Tibial artery (tissue), 4 donors: ENCODE data around the gene CLIP1.

Experiments
- DNase-seq, 2 donors: peaks; one replicate each; pipeline ENCODE4 v3.0.0-alpha.2; 2019
- H3K27ac ChIP-seq, 2 donors: fragments of 200-600 bp; sonication (generic) in 1 of 2; 1 replicate in 1 of 2; 2 replicates in 1 of 2; pipeline ENCODE4 v1.5.1; 2018 to 2019; ENCODE audit warnings: mild to moderate bottlenecking in 1 of 2
- H3K27me3 ChIP-seq, 2 donors: fragments of 200-600 bp; sonication (generic) in 1 of 2; one replicate each; pipeline versions ENCODE4 v1.5.1 to v1.6.0; 2016 to 2019
- H3K36me3 ChIP-seq, 3 donors: fragments of 200-600 bp; sonication (generic) in 2 of 3; one replicate each; pipeline ENCODE4 v1.5.1; 2016 to 2019; ENCODE audit warnings: mild to moderate bottlenecking in 2 of 3
- H3K4me1 ChIP-seq, 4 donors: fragments of 200-600 bp; sonication (generic) in 2 of 4; 1 replicate in 3 of 4; 2 replicates in 1 of 4; pipeline ENCODE4 v1.5.1; 2016 to 2019
- H3K4me3 ChIP-seq, 2 donors: fragments of 200-600 bp; sonication (generic) in 1 of 2; 1 replicate in 1 of 2; 2 replicates in 1 of 2; pipeline ENCODE4 v1.5.1; 2018 to 2019; ENCODE audit warnings: mild to moderate bottlenecking in 2 of 2
- H3K9me3 ChIP-seq, 3 donors: fragments of 200-600 bp; sonication (generic) in 1 of 3; one replicate each; pipeline ENCODE4 v1.5.1; 2016 to 2019
- intact Hi-C: fragments of 100-400 bp; cut with DNase I; formaldehyde crosslinking; loops from one replicate; pipeline ENCODE4 v1.15.0; 2023; ENCODE audit warnings: low total_unique reads
- TF ChIP-seq, protein P1 (sequence below), 2 experiments: fragments of 200-600 bp in 1 of 2; fragments of 450-650 bp in 1 of 2; IDR thresholded peaks; one replicate each; pipeline ENCODE4 v1.5.1; 2017 to 2019; ENCODE audit warnings: antibody characterized with exemption in 2 of 2, mild to moderate bottlenecking in 1 of 2, moderate library complexity in 1 of 2

Gene CLIP1

DNA sequence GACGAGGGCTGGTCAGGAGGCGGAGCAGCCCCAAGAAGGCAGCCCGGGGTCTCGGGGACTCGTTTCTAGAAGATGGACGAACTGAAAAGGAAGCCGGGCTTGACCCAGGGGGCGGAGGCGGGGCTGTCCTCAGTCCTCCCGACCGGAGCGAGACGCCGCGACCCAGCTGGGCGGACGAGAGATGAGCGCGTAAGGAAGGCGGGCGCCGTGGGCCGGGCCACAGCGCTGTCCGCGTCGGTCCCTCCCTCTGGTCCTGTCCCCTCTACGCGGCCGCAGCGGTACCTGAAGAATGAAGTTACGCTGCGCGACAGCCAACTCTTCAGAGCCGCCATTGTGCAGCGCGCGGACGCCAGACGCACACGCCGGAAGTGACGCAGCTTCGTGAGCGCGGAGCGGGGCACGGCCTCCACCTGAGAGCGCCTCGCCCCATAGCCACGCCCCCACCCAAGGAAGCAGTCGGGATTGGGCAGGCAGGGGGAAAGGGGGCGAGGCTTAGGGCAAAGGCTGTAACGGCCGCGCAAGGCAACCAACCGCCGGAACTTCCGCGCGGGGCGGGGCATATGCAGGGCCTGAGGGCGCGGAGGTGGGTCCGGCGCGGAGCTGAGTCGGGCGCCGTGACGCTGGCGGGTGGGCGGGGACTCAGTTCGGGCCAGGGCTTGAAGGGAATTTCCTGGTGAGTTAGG, 196.6 kb downstream of the CLIP1 start, which contains the start of gene DIABLO:
Gene DIABLO, minus strand, starts transcription at position 370 of the 683 bp plus-strand sequence. Its CDS starts 38 bp downstream, at position 332.
- Histone ChIP-seq H3K4me1 (peaks cover 0 to 33% (median 21%) of the 10 kb centered on the region in 4 donors), H3K4me3 (peak within 1 kb of the TSS; percentile 74 to 93), H3K36me3 (peaks cover 4 to 55% (median 36%) of the 10 kb centered on the region in 3 donors), H3K27ac (peak within 1 kb of the TSS; percentile 92 to 94), H3K9me3 (no peaks in the 10 kb centered on the region), H3K27me3 (no peaks in the 10 kb centered on the region)
- intact Hi-C loops, result no loop called here
- TF ChIP-seq, protein P1, sequence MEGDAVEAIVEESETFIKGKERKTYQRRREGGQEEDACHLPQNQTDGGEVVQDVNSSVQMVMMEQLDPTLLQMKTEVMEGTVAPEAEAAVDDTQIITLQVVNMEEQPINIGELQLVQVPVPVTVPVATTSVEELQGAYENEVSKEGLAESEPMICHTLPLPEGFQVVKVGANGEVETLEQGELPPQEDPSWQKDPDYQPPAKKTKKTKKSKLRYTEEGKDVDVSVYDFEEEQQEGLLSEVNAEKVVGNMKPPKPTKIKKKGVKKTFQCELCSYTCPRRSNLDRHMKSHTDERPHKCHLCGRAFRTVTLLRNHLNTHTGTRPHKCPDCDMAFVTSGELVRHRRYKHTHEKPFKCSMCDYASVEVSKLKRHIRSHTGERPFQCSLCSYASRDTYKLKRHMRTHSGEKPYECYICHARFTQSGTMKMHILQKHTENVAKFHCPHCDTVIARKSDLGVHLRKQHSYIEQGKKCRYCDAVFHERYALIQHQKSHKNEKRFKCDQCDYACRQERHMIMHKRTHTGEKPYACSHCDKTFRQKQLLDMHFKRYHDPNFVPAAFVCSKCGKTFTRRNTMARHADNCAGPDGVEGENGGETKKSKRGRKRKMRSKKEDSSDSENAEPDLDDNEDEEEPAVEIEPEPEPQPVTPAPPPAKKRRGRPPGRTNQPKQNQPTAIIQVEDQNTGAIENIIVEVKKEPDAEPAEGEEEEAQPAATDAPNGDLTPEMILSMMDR (IDR thresholded peaks at IDR 0.05), result peak in 1 of 2 experiments; percentile 14
- DNase-seq, result peak; percentile 100
